HUES48 (cell line): ENCODE results near the gene ABCA1.
"Not testable (repeated sequence)": the region's sequence is repeated elsewhere in the genome, so short reads cannot be mapped to it uniquely, and the experiment has no call there.

Experiments
- H3K27ac ChIP-seq: one replicate; pipeline ENCODE4 v1.7.0; 2013; ENCODE audit warnings: low read depth, low read length, inconsistent platforms
- H3K27me3 ChIP-seq: 2 replicates; pipeline ENCODE4 v1.6.1; 2013; ENCODE audit warnings: mild to moderate bottlenecking, low read length; ENCODE audit not compliant: control insufficient read depth, insufficient read depth
- H3K36me3 ChIP-seq: 2 replicates; pipeline ENCODE4 v1.6.1; 2013; ENCODE audit warnings: low read length; ENCODE audit not compliant: control insufficient read depth, insufficient read depth
- H3K4me1 ChIP-seq: 2 replicates; pipeline ENCODE4 v1.6.1; 2013; ENCODE audit warnings: mild to moderate bottlenecking, low read length; ENCODE audit not compliant: control insufficient read depth, insufficient read depth
- H3K4me3 ChIP-seq: 2 replicates; pipeline ENCODE4 v1.5.1; 2013; ENCODE audit warnings: mild to moderate bottlenecking, low read depth, low read length
- H3K9ac ChIP-seq: 2 replicates; pipeline ENCODE4 v1.6.1; 2013; ENCODE audit warnings: mild to moderate bottlenecking, low read depth, low read length, moderate library complexity
- H3K9me3 ChIP-seq: 2 replicates; pipeline ENCODE4 v1.6.1; 2013; ENCODE audit warnings: low read length; ENCODE audit not compliant: control insufficient read depth, insufficient read depth

ABCA1 gene

DNA sequence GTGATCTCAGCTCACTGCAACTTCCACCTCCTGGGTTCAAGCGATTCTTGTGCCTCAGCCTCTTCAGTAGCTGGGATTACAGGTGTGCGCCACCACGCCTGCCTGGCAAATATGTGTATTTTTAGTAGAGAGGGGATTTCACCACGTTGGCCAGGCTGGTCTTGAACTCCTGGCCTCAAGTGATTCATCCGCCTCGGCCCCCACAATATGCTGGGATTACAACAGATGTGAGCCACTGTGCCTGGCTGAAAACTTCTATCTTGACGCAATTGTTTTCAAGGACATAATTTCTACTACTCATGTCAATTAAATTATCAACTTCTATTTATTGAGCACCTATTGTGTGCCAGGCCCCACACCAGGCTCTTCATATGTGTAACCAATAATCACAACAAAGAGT, 72.7 kb downstream of the ABCA1 start:
- not testable (repeated sequence) for H3K9ac ChIP-seq, H3K9me3 ChIP-seq, H3K27ac ChIP-seq, H3K27me3 ChIP-seq, H3K4me3 ChIP-seq, H3K4me1 ChIP-seq
- H3K36me3 ChIP-seq, result peaks cover 12% of the 10 kb centered on the region; the same call in 1 of the 2 replicates

DNA sequence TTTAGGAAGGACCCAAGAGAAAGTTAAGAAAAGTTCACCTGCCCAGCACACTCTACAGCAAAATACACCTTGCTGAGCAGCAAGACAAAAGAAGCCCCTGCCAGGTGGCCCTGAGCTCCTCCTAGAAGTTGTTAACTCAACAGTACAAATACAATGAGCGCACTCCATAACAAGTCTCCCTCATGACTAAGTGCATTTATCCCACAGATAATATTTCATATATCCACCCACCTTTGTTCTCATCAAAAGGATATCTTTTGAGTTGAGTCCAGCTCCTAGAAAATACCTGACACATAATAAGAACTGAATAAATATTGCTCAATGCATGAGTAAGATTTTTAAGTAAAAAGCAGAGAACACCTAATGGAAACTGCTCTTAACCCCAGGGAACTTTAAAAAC, 73.3 kb downstream of the ABCA1 start:
- no peak overlapping the region for H3K4me3 ChIP-seq
- no peaks in the 10 kb centered on the region for H3K27me3 ChIP-seq
- H3K36me3 ChIP-seq, result peaks cover 12% of the 10 kb centered on the region; the same call in 1 of the 2 replicates
- no peaks in the 10 kb centered on the region for H3K9me3 ChIP-seq
- no peak overlapping the region for H3K27ac ChIP-seq
- 0 out of 2 replicates have a peak, but pooled peaks cover 6% of the 10 kb centered on the region for H3K4me1 ChIP-seq
- no peak overlapping the region for H3K9ac ChIP-seq

GRCh38 chr9:104853683-104854082, 74.3 kb downstream of the ABCA1 start:
- Histone ChIP-seq H3K36me3 (peaks cover 10% of the 10 kb centered on the region; the same call in 1 of the 2 replicates), H3K9ac (no peak overlapping the region), H3K9me3 (no peaks in the 10 kb centered on the region), H3K27me3 (no peaks in the 10 kb centered on the region), H3K4me1 (0 out of 2 replicates have a peak, but pooled peaks cover 6% of the 10 kb centered on the region), H3K4me3 (no peak overlapping the region), H3K27ac (no peak overlapping the region)

DNA sequence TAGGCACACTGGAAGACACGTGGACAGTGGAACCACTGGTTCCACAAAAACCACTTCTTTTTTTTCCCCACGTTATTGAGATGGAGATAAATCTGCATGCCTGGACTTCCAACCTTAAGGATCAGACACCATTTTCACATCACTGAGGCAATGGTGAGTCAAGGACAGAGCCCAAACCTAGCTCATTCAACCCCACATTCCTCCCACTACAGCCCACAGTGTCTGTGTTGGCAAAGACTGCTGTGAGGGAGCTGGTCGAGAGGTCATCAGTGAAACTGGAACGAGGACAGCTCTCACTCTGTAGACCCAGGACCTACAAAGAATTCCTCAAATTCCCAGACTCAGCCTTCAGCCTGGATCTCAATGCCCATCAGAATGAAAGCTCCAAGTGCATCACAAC, 74.8 kb downstream of the ABCA1 start:
- H3K27ac ChIP-seq, result no peak overlapping the region
- peaks cover 5% of the 10 kb centered on the region; the same call in 1 of the 2 replicates for H3K36me3 ChIP-seq
- no peaks in the 10 kb centered on the region for H3K9me3 ChIP-seq
- 0 out of 2 replicates have a peak, but pooled peaks cover 6% of the 10 kb centered on the region for H3K4me1 ChIP-seq
- H3K27me3 ChIP-seq, result no peaks in the 10 kb centered on the region
- no peak overlapping the region for H3K9ac ChIP-seq
- H3K4me3 ChIP-seq, result no peak overlapping the region

- Histone ChIP-seq H3K9me3 (no peaks in the 10 kb centered on the region), H3K27me3 (no peaks in the 10 kb centered on the region), H3K4me1 (0 out of 2 replicates have a peak, but pooled peaks cover 6% of the 10 kb centered on the region), H3K36me3 (peaks cover 3% of the 10 kb centered on the region; the same call in 1 of the 2 replicates), H3K27ac (no peak overlapping the region), H3K9ac (no peak overlapping the region), H3K4me3 (no peak overlapping the region)
Measured at GRCh38 chr9:104851546-104851920, 76.4 kb downstream of the ABCA1 start.

GRCh38 chr9:104850786-104851545, 77.0 kb downstream of the ABCA1 start:
- H3K9me3 ChIP-seq, result no peaks in the 10 kb centered on the region
- H3K4me1 ChIP-seq, result 0 out of 2 replicates have a peak, but pooled peaks cover 6% of the 10 kb centered on the region
- no peak overlapping the region for H3K4me3 ChIP-seq
- no peaks in the 10 kb centered on the region for H3K27me3 ChIP-seq
- H3K36me3 ChIP-seq, result no peaks in the 10 kb centered on the region
- no peak overlapping the region for H3K27ac ChIP-seq
- H3K9ac ChIP-seq, result no peak overlapping the region

DNA sequence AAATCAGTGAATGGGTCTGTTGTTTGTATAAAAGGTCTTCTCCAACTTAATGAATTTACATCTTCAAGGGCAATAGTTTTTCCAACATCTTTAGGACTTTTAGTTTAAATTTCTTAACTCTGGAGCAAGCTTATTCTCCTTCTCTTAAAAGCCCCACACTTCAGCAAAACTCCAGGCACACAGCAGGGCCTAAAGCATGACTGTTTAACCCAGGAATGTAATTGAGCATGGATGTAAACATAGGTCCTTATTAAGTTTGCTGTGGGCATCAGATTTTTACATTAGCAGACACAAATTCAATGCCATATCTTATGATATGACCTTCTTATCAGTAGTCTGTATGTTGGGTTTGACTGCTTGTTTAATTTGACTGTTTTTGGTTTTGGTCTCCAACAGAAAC, 78.9 kb downstream of the ABCA1 start:
- Histone ChIP-seq H3K4me3 (no peak overlapping the region), H3K9ac (no peak overlapping the region), H3K27ac (no peak overlapping the region), H3K9me3 (no peaks in the 10 kb centered on the region), H3K4me1 (no peaks in the 10 kb centered on the region), H3K27me3 (no peaks in the 10 kb centered on the region), H3K36me3 (no peaks in the 10 kb centered on the region)

DNA sequence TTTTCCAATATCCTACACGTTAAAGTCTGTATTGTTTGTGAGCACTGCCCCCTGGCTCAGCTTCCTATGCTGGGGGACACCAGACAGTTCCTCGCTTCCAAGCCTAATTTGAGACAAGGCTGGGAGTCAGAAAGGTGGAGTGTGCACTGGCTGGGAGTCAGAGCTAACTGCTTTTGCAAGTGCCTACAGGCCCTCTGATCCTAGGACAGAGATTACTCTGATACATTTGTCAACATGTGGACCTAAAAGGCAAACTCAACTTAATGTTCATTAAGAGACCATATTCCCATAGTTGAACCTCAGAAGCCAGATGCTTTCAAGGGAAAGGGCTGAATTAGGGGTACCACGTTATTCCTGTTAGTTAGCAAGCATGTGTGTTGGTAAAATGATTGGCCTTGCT, 83.2 kb downstream of the ABCA1 start:
- peaks cover 3% of the 10 kb centered on the region; the same call in 1 of the 2 replicates for H3K4me1 ChIP-seq
- no peak overlapping the region for H3K27ac ChIP-seq
- no peaks in the 10 kb centered on the region for H3K27me3 ChIP-seq
- H3K9ac ChIP-seq, result no peak overlapping the region
- H3K36me3 ChIP-seq, result no peaks in the 10 kb centered on the region
- H3K9me3 ChIP-seq, result no peaks in the 10 kb centered on the region
- H3K4me3 ChIP-seq, result no peak overlapping the region

DNA sequence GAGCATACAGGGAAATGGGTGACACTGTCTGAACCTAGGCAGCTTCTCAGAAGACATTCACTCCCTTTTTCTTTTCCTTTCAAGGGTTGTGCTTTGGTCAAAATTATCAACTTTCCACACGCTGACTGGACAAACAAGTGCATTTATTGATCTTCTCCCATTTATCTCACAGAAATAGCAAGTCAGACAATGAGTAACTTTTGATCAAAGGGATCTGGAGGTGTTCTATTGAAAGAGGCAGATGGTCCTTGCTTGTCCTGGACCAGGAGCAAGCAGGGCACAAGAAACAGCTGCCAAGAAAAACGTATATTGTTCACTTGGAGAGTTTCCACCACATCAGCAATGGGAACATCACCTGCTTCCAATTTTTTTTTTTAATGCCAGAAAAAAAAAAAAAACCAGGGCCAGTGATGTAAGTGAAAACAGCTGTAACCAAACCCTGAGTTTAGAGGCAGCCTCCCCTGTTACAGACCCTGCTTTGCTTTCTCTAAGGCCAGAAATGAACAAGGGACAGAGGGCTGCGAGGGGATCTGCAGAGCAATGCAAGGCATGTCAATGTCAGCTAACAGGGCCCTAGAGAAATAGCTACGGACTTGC, 84.2 kb downstream of the ABCA1 start:
- H3K4me1 ChIP-seq, result peaks cover 3% of the 10 kb centered on the region; the same call in 1 of the 2 replicates
- no peak overlapping the region for H3K27ac ChIP-seq
- no peak overlapping the region for H3K9ac ChIP-seq
- H3K9me3 ChIP-seq, result no peaks in the 10 kb centered on the region
- no peaks in the 10 kb centered on the region for H3K36me3 ChIP-seq
- no peaks in the 10 kb centered on the region for H3K27me3 ChIP-seq
- H3K4me3 ChIP-seq, result no peak overlapping the region

GRCh38 chr9:104842698-104843097, 85.3 kb downstream of the ABCA1 start:
- H3K36me3 ChIP-seq, result no peaks in the 10 kb centered on the region
- no peaks in the 10 kb centered on the region for H3K9me3 ChIP-seq
- H3K27me3 ChIP-seq, result no peaks in the 10 kb centered on the region
- no peak overlapping the region for H3K9ac ChIP-seq
- H3K4me3 ChIP-seq, result no peak overlapping the region
- no peak overlapping the region for H3K27ac ChIP-seq
- H3K4me1 ChIP-seq, result peaks cover 3% of the 10 kb centered on the region; the same call in 1 of the 2 replicates

DNA sequence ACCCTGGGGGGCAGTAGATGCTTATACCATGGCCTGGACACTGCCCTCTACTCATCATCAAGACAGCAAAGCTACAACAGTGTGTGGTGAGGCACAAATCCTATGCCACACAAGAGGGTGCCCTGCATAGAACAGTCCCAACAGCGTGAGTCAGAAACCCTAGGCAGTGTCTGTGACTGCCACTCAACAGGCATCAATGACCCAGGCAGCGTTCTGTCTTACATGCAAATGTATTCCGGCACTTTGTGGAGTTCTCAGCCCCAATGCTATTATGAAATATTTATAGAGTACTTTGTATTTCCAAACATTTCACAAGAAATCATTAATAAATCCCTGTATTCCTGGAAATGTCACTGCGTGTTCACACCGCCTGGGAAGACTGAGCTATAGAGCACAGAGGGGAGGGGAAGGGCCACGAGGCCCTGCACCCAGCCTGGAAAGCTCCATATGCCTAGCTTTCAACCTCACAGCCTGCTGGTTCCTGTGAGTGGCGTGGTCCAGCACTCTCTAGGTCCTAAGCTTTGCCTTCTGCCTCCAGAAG, 86.3 kb downstream of the ABCA1 start:
- H3K9ac ChIP-seq, result no peak overlapping the region
- H3K27me3 ChIP-seq, result no peaks in the 10 kb centered on the region

More for the DNA sequence above, 86.3 kb downstream of the ABCA1 start:
- Histone ChIP-seq H3K9me3 (no peaks in the 10 kb centered on the region), H3K36me3 (0 out of 2 replicates have a peak, but pooled peaks cover 8% of the 10 kb centered on the region), H3K4me1 (peaks cover 3% of the 10 kb centered on the region; the same call in 1 of the 2 replicates), H3K27ac (no peak overlapping the region), H3K4me3 (no peak overlapping the region)
